Smooth muscle cell (in vitro differentiated cells): Measurements from ENCODE around the gene TSPOAP1. TPM values are rescaled to one million over a fixed set of nuclear protein-coding genes. Genes with fewer than 3 reads are reported as not detected.

Experiments used
- DNase-seq: peaks from one replicate; lab custom pipeline; 2025; ENCODE audit not compliant: unreplicated experiment; lab: John Stamatoyannopoulos, UW
- H2AFZ ChIP-seq: fragments of 200-600 bp; sonication (generic); 2 replicates; pipeline ENCODE4 v1.6.0; 2016; ENCODE audit warnings: antibody characterized with exemption, low read depth, mild to moderate bottlenecking
- H3F3A ChIP-seq: fragments of 200-600 bp; sonication (generic); 2 replicates; pipeline ENCODE4 v1.6.0; 2017; ENCODE audit warnings: antibody characterized with exemption, low read depth
- H3K27ac ChIP-seq: fragments of 200-600 bp; sonication (generic); 2 replicates; pipeline ENCODE4 v1.5.1; 2016; ENCODE audit warnings: low read depth, mild to moderate bottlenecking
- H3K27me3 ChIP-seq: fragments of 200-600 bp; sonication (generic); 2 replicates; pipeline ENCODE4 v1.6.1; 2016; ENCODE audit warnings: low read depth, mild to moderate bottlenecking
- H3K36me3 ChIP-seq: fragments of 200-600 bp; sonication (generic); 2 replicates; pipeline ENCODE4 v1.5.1; 2016; ENCODE audit warnings: low read depth
- H3K4me1 ChIP-seq: fragments of 200-600 bp; sonication (generic); 2 replicates; pipeline ENCODE4 v1.5.1; 2016; ENCODE audit warnings: low read depth
- H3K4me2 ChIP-seq: fragments of 200-600 bp; sonication (generic); 2 replicates; pipeline ENCODE4 v1.6.0; 2016; ENCODE audit warnings: mild to moderate bottlenecking
- H3K4me3 ChIP-seq: fragments of 200-600 bp; sonication (generic); 2 replicates; pipeline ENCODE4 v1.5.1; 2016; ENCODE audit warnings: mild to moderate bottlenecking
- H3K79me2 ChIP-seq: fragments of 200-600 bp; sonication (generic); 2 replicates; pipeline ENCODE4 v1.6.0; 2016; ENCODE audit warnings: low read depth, mild to moderate bottlenecking
- H3K9ac ChIP-seq: fragments of 200-600 bp; sonication (generic); 2 replicates; pipeline ENCODE4 v1.6.0; 2016; ENCODE audit warnings: low read depth
- H3K9me3 ChIP-seq: fragments of 200-600 bp; sonication (generic); replicated peaks from 2 replicates; pipeline ENCODE4 v1.5.1; 2016; ENCODE audit warnings: low read depth
- H4K20me1 ChIP-seq: fragments of 200-600 bp; sonication (generic); 2 replicates; pipeline ENCODE4 v1.6.0; 2016; ENCODE audit warnings: low read depth
- CTCF ChIP-seq: fragments of 200-600 bp; sonication (generic); IDR thresholded peaks from 2 replicates; pipeline ENCODE4 v1.5.1; 2017; ENCODE audit warnings: borderline replicate concordance, mild to moderate bottlenecking, antibody characterized with exemption; ENCODE audit not compliant: insufficient read depth, poor library complexity, severe bottlenecking
- WGBS: methylation state at CpG from one replicate; pipeline ENCODE4 v1.1.7; 2016; ENCODE audit warnings: low lambda C conversion rate; 5-methylcytosine and 5-hydroxymethylcytosine counted together
- polyA plus RNA-seq: library from polyadenylated mRNA; unstranded; fragments of >200 nt; fragmentation: Nextera tagmentation; extraction: Ambion mirVana; gene quantifications from 2 replicates; pipeline ENCODE4 v1.2.1, GENCODE V29; 2016
- total RNA-seq: library from RNA; depleted of rRNA; stranded (reverse); fragments of >200 nt; gene quantifications from 2 replicates; pipeline ENCODE4 v1.2.3, GENCODE V29; 2014

Gene TSPOAP1
- total and polyA plus RNA-seq, 2 experiments from 2014 or later, result 7.0 to 11.7 TPM

DNA sequence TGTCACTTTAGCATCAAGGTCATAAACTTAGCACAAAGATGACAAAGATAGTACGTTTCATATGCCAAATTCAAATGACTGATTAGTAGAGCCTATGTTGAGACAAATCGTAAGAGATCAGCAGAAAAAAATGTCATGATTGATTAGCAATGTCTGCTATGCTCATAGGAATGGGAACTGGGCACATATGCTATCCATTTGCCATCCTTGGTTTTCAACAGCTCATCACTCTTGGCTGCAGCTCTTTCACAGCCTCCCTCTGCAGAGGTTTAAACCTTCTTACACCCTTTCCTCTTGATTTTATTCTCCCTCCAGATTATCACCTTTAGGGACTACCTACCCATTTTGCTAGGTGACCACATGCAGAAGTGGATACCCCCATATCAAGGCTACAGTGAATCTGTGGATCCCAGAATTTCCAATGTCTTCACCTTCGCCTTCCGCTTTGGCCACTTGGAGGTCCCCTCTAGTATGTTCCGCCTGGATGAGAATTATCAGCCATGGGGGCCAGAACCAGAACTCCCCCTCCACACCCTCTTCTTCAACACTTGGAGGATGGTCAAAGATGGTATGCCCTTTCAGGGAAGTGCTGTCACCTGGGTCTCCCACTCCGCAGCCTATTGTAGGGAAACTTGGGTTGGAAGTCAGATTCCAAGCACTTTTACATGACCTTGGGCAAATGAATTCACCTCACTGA, 64.0 kb downstream of the TSPOAP1 start:
- Histone ChIP-seq H3K36me3 (no peaks in the 10 kb centered on the region), H3K9me3 (no peaks in the 10 kb centered on the region), H2AFZ (no peak overlapping the region), H3K79me2 (no peaks in the 10 kb centered on the region), H3K4me3 (no peak overlapping the region), H3K4me1 (no peaks in the 10 kb centered on the region), H3K9ac (no peak overlapping the region), H3K4me2 (no peak overlapping the region), H3K27me3 (peaks cover 63% of the 10 kb centered on the region), H3K27ac (no peak overlapping the region), H3F3A (no peaks in the 10 kb centered on the region), H4K20me1 (no peaks in the 10 kb centered on the region)
- WGBS, result 81% methylated on average over 6 of the region's 6 CpGs
- no peak for TF ChIP-seq CTCF
- no peak for DNase-seq

GRCh38 chr17:58263773-58264172, 64.8 kb downstream of the TSPOAP1 start:
- H3K4me2 ChIP-seq, result no peak overlapping the region
- WGBS, result 81% methylated on average over 1 of the region's 1 CpG
- H3F3A ChIP-seq, result no peaks in the 10 kb centered on the region
- no peak overlapping the region for H3K9ac ChIP-seq
- peaks cover 71% of the 10 kb centered on the region for H3K27me3 ChIP-seq
- no peaks in the 10 kb centered on the region for H3K36me3 ChIP-seq
- H3K4me3 ChIP-seq, result no peak overlapping the region
- H3K27ac ChIP-seq, result no peak overlapping the region
- H3K4me1 ChIP-seq, result no peaks in the 10 kb centered on the region
- TF ChIP-seq CTCF, result no peak
- no peak overlapping the region for H2AFZ ChIP-seq
- DNase-seq, result no peak
- no peaks in the 10 kb centered on the region for H3K9me3 ChIP-seq
- no peaks in the 10 kb centered on the region for H3K79me2 ChIP-seq
- no peaks in the 10 kb centered on the region for H4K20me1 ChIP-seq

DNA sequence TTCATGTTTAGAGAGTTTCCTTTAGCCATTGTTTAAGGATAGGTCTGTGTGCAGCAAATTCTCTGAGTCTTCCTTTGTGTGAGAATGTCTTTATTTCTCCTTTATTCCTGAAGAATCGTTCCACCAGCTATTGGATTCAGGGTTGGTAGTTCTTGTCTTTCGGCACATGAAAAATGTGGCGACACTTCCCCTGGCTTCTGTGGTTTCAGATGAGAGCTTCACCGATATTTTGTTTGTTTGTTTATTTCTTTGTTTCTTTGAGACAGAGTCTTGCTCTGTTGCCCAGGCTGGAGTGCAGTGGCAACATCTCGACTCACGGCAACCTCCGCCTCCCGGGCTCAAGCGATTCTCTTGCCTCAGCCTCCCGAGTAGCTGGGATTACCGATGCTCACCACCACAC, 66.4 kb downstream of the TSPOAP1 start:
- Histone ChIP-seq H3F3A (no peaks in the 10 kb centered on the region), H3K27ac (no peak overlapping the region), H4K20me1 (no peaks in the 10 kb centered on the region), H3K9ac (no peak overlapping the region), H3K36me3 (no peaks in the 10 kb centered on the region), H3K79me2 (no peaks in the 10 kb centered on the region), H3K9me3 (no peaks in the 10 kb centered on the region), H3K4me3 (no peak overlapping the region), H2AFZ (no peak overlapping the region), H3K4me2 (no peak overlapping the region), H3K27me3 (peaks cover 87% of the 10 kb centered on the region), H3K4me1 (no peaks in the 10 kb centered on the region)
- no peak for TF ChIP-seq CTCF
- 94% methylated on average over 11 of the region's 11 CpGs for WGBS
- no peak for DNase-seq

- DNase-seq, result no peak
- no peak overlapping the region for H3K4me3 ChIP-seq
- TF ChIP-seq CTCF, result peak; percentile 10
- H3K27me3 ChIP-seq, result peaks cover 92% of the 10 kb centered on the region
- H4K20me1 ChIP-seq, result no peaks in the 10 kb centered on the region
- H3K9ac ChIP-seq, result no peak overlapping the region
- H3K4me1 ChIP-seq, result no peaks in the 10 kb centered on the region
- no peaks in the 10 kb centered on the region for H3K79me2 ChIP-seq
- H3K36me3 ChIP-seq, result no peaks in the 10 kb centered on the region
- no peaks in the 10 kb centered on the region for H3F3A ChIP-seq
- no peak overlapping the region for H2AFZ ChIP-seq
- H3K4me2 ChIP-seq, result no peak overlapping the region
- 29% methylated on average over 8 of the region's 8 CpGs for WGBS
- H3K9me3 ChIP-seq, result no peaks in the 10 kb centered on the region
- no peak overlapping the region for H3K27ac ChIP-seq
Measured at GRCh38 chr17:58254803-58255202, 73.8 kb downstream of the TSPOAP1 start.
